DMS 273 treated with DMSO at 0.1 percent for 48 hours (cell line): ENCODE data around the gene CYP2B6.
"Not testable (repeated sequence)": the region's sequence is repeated elsewhere in the genome, so short reads cannot be mapped to it uniquely, and the experiment has no call there.

Experiments
- DNase-seq: peaks from one replicate; lab custom pipeline; 2025; lab: John Stamatoyannopoulos, UW

The CYP2B6 gene

DNA sequence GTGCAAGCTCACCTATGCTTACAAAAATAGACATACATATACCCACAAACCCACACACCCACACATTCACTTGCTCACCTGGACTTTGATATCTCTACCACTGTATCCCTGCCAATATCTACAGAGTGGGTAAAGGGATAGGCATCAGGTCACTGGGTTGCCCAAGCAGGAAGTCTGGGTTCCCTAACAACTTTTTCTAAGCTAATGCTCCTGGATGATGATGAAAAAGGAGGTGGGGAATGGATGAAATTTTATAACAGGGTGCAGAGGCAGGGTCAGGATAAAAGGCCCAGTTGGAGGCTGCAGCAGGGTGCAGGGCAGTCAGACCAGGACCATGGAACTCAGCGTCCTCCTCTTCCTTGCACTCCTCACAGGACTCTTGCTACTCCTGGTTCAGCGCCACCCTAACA lies at the start of gene CYP2B6:
CYP2B6 (plus strand) TSS at position 311 of the 410 bp plus-strand sequence; CDS start at position 335, 24 bp downstream.
- no peak for DNase-seq

DNA sequence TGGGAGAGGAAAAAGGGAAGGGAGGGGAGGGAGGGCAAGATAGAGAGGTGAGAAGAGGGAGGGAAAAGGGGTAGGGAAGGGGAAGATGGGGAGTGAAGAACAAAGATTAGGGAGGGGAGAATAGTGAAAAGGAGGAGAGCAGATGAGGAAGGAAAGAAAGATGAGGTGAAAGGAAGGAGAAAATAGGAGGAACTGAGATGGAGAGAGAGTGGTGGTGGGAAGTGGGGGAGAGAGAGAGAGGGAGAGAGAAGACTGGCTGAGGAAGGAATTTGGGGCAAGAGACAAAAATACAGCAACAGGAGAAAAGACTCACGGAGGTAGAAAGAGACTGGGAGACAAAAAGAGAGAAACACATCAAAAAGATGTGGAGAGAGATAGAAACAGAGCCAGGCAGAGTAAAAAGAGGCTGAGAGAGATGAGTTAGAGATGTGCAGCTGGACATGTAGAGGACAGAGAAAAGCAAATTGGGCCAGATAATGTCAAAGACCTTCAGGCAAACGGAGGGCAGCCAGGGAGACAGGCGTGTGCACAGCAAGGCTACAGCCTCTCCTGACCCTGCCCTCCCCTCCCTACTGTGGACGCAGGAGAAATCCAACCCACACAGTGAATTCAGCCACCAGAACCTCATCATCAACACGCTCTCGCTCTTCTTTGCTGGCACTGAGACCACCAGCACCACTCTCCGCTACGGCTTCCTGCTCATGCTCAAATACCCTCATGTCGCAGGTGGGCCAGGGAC lies 49.4 kb upstream of the CYP2B6 start:
- no peak for DNase-seq

DNA sequence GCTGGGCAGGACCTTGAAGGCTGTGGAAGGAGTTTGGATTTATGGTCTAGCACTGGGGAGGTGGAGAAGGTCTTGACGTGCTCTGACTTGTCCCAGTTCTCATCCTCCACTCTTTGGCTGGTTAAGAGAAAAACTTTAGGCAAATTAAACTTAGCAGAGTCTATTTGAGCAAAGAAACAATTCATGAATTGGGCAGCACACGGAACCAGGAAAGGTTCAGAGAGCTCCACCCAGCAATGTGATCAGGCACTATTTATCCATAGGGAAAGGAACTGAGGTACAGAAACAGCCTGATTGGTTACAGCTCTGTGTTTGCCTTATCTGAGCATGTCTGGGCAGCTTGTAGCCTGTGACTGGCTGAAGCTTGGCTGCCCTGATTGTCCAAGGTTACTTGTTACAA lies 45.4 kb upstream of the CYP2B6 start:
- DNase-seq = no peak

DNA sequence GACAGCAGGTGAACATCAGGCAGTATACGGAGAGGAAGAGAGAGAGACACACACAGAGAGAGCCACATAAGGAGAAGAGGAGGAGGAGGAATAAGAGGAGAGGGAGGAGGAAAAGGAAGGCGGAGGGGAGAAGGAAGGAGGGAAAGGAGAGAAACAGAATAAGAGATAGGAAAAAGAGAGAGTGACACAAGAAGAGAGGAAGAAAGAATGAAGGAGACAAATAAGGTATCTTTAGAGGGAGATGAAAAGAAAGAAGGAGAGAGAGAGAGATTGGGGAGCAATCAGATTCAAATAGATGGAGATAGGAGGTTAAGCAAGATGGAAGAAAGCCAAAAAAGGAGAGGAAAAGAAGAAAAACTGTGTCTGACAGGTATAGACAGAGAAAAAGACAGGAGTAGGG lies 44.0 kb upstream of the CYP2B6 start:
- no peak for DNase-seq

DNA sequence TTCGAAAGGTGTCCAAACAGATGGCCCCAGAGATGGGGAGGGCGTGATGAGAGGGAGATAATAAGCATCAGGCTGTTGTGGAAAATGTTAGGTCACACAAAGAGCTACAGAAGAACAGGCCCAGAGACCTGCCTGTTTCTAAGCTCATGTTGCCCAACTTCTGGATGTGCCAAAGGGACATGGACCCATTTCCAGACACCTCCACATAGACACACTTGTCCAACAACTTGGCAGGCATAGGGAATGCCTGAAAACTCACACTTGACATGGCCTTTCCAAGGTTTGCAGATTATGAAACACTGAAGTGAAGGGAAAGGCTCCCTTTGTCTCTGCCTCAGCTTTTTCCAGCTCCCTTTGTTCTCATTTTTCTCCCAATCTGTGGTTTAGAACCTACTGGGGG lies 43.5 kb upstream of the CYP2B6 start:
- no peak for DNase-seq

DNA sequence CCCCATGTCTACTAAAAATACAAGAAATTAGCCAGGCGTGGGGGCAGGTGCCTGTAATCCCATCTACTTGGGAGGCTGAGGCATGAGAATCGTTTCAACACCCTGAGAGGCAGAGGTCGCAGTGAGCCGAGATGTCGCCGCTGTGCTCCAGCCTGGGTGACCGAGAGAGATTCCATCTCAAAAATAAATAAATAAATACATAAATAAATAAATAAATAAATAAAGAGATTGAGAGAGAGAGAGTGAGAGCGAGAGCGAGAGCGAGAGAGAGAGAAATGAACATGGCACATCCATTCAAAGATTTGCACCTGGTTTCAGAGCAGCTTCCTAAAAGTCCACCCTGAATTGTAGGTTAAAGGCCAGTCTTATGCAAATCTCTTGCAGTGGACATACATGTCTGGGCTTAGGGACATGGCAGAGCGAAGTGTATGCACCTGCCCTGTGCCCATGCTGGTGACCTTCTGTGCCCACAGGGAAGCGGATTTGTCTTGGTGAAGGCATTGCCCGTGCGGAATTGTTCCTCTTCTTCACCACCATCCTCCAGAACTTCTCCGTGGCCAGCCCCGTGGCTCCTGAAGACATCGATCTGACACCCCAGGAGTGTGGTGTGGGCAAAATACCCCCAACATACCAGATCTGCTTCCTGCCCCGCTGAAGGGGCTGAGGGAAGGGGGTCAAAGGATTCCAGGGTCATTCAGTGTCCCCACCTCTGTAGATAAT lies 42.3 kb upstream of the CYP2B6 start:
- no peak for DNase-seq

DNA sequence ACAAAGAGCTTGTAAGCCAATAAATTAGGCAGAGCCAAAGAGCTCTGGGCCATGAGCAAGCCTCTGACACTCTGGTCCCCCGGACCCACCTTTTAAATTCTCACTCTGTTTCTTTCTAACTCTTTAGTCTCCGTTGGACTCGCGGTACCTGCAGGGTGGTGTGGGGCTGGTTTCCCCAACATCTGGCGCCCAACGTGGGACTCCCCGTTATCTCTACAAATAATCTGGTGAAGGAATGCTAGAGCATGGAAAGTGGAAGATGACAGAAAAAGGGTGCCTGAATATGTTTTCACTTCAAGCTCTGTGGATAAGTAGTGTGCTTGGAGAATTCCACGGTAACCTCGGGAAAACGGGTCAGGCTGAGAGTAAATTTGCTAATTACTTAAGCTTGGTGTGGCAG lies 36.5 kb upstream of the CYP2B6 start:
- no peak for DNase-seq

DNA sequence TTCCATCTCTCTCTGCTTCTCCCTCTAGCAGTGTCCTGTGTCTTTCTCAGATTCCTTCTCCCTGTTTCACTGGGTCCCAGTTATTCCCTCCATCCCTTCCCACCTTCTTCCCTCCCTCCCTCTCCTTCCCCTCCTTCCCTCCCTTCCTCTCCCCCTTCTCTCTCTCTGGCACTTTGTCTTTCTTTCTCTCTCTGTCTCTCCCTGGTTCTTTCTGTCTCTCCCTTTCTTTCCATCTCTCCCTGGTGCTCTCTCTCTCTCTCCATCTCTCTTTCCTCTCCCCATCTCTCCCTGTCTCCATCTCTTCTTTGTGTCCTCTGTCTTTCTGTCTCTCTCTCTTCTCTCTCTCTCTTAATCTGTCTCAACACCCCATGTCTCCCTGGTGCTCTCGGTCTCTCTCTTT lies 31.7 kb upstream of the CYP2B6 start:
- no peak for DNase-seq

DNA sequence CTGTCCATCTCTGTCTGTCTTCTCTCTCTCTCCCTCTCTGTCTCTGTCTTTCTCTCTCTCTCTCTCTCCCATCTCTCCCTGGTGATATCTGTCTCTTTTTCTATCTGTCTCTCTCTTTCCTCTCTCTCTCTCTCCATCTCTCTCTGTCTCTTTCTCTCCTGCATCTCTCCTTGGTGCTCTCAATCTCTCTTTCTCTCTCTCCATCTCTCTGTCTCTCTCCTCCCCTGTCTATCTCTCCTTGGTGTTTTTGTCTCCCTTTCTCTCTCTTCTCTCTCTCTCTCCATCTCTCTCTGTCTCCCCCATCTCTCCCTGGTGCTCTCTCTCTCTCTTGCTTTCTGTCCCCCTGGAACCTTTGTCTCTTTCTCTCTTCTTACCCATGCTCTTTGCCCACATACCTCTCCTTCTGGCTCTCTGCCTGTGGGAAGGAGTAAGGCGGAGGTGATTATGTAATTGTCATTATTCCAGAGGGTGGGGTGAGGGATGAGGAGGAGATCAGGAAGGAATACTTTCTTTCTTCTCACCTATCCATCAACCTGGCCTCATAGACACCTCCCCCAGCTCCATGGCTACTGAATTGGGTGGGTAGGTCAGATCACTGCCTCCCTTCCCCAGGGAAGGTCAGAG lies 30.9 kb upstream of the CYP2B6 start:
- DNase-seq = no peak

- DNase-seq = no peak
These were observed 30.3 kb upstream of the CYP2B6 start for GRCh38 chr19:40960780-40961179.

DNA sequence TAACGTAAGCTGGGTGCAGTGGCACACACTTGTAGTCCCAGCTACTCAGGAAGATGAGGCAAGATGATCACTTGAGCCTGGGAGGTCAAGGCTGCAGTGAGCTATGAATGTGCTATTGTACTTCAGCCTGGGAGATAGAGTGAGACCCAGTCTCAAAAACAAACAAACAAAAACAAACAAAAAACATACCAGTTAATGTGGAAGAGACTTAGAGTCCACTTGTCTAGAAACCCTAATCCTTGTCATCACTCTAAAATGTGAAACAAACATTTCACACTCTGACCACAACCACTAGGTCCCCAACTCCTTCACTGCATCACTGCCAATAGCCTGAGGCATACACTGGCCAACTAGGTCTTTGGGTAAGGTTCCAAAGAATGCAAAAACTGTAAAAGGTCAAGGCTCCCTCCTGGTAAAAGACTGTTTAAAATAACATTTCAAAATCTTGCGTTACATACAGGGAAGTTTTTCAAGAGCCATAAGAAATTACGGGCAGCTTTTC lies 28.6 kb upstream of the CYP2B6 start:
- DNase-seq = no peak

DNA sequence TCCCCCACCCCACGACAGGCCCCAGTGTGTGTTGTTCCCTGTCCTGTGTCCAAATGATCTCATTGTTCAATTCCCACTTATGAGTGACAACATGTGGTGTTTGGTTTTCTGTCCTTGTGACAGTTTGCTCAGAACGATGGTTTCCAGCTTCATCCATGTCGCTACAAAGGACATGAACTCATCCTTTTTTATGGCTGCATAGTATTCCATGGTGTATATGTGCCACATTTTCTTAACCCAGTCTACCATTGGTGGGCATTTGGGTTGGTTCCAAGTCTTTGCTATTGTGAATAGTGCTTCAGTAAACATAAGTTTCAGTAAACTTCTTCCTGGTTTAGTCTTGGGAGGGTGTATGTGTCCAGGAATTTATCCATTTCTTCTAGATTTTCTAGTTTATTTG lies 26.7 kb upstream of the CYP2B6 start:
- DNase-seq = not testable (repeated sequence)

DNA sequence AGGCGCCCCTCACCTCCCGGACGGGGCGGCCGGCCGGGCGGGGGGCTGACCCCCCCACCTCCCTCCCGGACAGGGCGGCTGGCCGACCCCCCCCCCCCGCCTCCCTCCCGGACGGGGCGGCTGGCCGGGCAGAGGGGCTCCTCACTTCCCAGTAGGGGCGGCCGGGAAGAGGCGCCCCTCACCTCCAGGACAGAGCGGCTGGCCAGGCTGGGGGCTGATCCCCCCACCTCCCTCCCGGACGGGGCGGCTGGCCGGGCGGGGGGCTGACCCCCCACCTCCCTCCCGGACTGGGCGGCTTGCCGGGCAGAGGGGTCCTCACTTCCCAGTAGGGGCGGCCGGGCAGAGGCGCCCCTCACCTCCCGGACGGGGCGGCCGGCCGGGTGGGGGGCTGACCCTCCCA lies 25.7 kb upstream of the CYP2B6 start:
- not testable (repeated sequence) for DNase-seq

GRCh38 chr19:40966591-40966990 lies 24.5 kb upstream of the CYP2B6 start:
- DNase-seq = not testable (repeated sequence)

- DNase-seq = not testable (repeated sequence)
These were observed 23.0 kb upstream of the CYP2B6 start for GRCh38 chr19:40968065-40968464.

DNA sequence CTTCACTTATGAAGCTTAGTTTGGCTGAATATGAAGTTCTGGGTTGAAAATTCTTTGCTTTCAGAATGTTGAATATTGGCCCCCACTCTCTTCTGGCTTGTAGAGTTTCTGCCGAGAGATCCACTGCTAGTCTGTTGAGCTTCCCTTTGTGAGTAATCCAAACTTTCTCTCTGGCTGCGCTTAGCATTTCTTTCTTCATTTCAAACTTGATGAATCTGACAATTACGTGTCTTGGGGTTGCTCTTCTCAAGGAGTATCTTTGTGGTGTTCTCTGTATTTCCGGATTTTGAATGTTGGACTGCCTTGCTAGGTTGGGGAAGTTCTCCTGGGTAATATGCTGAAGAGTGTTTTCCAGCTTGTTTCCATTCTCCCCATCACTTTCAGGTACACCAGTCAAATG lies 21.4 kb upstream of the CYP2B6 start:
- DNase-seq = not testable (repeated sequence)

DNA sequence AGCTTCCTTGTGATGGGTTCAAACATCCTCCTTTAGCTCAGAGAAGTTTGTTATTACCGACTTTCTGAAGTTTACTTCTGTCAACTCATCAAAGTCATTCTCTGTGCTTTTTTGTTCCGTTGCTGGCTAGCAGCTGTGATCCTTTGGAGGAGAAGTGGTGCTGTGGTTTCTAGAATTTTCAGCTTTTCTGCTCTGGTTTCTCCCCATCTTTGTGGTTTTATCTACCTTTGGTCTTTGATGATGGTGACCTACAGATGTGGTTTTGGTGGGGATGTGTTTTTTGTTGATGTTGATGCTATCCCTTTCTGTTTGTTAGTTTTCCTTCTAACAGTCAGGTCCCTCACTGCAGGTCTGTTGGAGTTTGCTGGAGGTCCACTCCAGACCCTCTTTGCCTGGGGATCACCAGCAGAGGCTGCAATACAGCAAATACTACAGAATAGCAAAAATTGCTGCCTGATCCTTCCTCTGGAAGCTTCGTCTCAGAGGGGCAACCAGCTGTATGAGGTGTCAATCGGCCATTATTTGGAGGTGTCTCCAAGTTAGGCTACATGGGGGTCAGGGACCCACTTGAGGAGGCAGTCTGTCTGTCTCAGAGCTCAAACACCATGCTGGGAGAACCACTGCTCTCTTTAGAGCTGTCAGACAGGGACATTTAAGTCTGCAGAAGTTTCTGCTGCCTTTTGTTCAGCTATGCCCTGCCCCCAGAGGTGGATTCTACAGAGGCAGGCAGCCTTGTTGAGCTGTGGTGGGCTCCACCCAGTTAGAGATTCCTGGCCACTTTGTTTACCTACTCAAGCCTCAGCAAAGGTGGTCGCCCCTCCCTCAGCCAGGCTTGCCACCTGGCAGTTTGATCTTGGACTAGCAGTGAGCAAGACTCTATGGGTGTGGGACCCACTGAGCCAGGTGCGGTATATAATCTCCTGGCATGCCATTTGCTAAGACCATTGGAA lies 20.4 kb upstream of the CYP2B6 start:
- DNase-seq = not testable (repeated sequence)

DNA sequence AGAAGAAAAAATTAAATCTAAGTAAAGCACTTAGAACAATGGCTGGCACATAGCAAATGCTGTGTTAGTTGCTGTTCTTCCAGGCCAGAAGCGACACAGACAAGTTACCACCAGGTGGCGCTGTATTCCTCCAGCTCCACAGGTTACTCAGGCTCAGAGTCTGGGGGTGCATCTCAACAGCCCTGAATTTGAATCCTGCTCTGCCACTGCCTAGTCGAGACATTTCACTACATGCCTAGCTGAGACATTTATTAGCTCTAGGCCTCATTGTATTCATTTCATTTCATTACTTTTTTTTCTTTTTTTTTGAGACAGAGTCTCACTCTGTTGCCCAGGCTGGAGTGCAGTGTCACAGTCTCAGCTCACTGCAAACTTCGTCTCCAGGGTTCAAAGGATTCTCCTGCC lies 16.4 kb upstream of the CYP2B6 start:
- DNase-seq = no peak

DNA sequence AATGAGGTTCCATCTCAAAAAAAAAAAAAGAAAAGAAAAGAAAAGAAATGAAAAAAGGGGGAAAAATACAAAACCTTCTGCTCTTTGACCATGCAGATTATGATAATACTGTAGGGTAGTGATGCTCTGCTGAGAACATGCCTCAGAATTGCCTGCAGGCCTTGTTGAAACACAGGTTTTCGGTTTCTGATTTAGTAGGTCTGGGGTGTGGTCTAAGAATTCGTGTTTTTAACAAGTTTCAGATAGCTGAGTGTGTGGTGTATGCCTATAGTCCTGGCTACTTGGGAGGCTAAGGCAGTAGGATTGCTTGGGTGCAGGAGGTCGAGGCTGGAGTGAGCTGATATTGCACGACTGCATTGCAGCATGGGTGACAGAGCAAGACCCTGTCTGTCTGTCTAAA lies 14.9 kb upstream of the CYP2B6 start:
- no peak for DNase-seq

DNA sequence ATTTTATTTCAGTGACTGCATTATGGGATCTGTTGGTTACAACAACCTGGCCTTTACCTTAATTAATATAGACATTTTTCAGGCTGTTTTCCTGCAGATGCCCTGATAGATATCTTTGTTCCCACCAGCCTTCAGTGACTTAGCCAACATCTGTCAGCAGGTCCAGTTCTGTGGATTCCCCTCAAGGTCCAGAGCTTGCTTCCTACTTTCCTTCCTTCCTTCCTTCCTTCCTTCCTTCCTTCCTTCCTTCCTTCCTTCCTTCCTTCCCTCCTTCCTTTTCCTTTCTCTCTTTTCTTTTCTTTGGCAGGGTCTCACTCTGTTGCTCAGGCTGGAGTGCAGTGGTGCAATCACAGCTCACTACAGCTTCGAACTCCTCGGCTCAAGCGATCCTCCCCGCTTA lies 14.4 kb upstream of the CYP2B6 start:
- no peak for DNase-seq

DNA sequence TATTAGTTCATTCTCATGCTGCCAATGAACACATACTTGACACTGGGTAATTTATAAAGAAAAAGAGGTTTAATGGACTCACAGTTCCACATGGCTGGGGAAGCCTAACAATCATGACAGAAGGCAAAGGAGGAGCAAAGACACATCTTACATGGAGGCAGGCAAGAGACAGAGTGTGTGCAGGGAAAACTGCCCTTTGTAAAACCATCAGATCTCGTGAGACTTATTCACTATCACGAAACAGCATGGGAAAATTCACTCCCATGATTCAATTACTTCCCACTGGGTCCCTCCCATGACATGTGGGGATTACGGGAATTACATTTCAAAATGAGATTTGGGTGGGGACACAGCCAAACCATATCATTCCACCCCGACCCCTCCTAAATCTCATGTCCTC lies 11.3 kb upstream of the CYP2B6 start:
- DNase-seq = not testable (repeated sequence)
